HEK293 (cell line): ENCODE measurements around the gene ZNF19.

Experiments used
- ATF2 ChIP-seq: fragments of 450-650 bp; formaldehyde crosslinking; IDR thresholded peaks from 2 replicates; pipeline ENCODE4 v1.5.1; 2016; ENCODE audit warnings: missing biosample characterization, missing genetic modification characterization, low read depth
- CTCF ChIP-seq: fragments of 450-650 bp; formaldehyde crosslinking; IDR thresholded peaks from 2 replicates; pipeline ENCODE4 v1.5.1; 2016; ENCODE audit warnings: missing biosample characterization, missing genetic modification characterization
- REST ChIP-seq: fragments of 450-650 bp; formaldehyde crosslinking; IDR thresholded peaks from 2 replicates; pipeline ENCODE4 v1.5.1; 2016; ENCODE audit warnings: missing biosample characterization, missing genetic modification characterization
- ZBTB17 ChIP-seq: fragments of 450-650 bp; formaldehyde crosslinking; IDR thresholded peaks from 2 replicates; pipeline ENCODE4 v1.5.1; 2016; ENCODE audit warnings: missing biosample characterization, missing genetic modification characterization
- ZNF174 ChIP-seq: fragments of 450-650 bp; formaldehyde crosslinking; IDR thresholded peaks from 2 replicates; pipeline ENCODE4 v1.5.0; 2017; ENCODE audit warnings: missing biosample characterization, mild to moderate bottlenecking, missing genetic modification characterization
- ZNF184 ChIP-seq: fragments of 450-650 bp; IDR thresholded peaks from 2 replicates; pipeline ENCODE4 v1.5.1; 2018; ENCODE audit warnings: missing biosample characterization, mild to moderate bottlenecking, missing genetic modification characterization
- ZNF335 ChIP-seq: fragments of 450-650 bp; formaldehyde crosslinking; conservative IDR thresholded peaks from 2 replicates; pipeline ENCODE4 v1.5.1; 2016; ENCODE audit warnings: missing biosample characterization, missing genetic modification characterization
- ZNF350 ChIP-seq: fragments of 450-650 bp; formaldehyde crosslinking; IDR thresholded peaks from 2 replicates; pipeline ENCODE4 v1.5.0; 2017; ENCODE audit warnings: missing biosample characterization, mild to moderate bottlenecking, missing genetic modification characterization
- TF ChIP-seq, protein P1 (sequence below): fragments of 450-650 bp; formaldehyde crosslinking; IDR thresholded peaks from 2 replicates; pipeline ENCODE4 v1.5.1; 2016; ENCODE audit warnings: missing biosample characterization, missing genetic modification characterization
- TF ChIP-seq, protein P2 (sequence below): fragments of 450-650 bp; formaldehyde crosslinking; IDR thresholded peaks from 2 replicates; pipeline ENCODE4 v1.5.1; 2016; ENCODE audit warnings: missing biosample characterization, missing genetic modification characterization

DNA sequence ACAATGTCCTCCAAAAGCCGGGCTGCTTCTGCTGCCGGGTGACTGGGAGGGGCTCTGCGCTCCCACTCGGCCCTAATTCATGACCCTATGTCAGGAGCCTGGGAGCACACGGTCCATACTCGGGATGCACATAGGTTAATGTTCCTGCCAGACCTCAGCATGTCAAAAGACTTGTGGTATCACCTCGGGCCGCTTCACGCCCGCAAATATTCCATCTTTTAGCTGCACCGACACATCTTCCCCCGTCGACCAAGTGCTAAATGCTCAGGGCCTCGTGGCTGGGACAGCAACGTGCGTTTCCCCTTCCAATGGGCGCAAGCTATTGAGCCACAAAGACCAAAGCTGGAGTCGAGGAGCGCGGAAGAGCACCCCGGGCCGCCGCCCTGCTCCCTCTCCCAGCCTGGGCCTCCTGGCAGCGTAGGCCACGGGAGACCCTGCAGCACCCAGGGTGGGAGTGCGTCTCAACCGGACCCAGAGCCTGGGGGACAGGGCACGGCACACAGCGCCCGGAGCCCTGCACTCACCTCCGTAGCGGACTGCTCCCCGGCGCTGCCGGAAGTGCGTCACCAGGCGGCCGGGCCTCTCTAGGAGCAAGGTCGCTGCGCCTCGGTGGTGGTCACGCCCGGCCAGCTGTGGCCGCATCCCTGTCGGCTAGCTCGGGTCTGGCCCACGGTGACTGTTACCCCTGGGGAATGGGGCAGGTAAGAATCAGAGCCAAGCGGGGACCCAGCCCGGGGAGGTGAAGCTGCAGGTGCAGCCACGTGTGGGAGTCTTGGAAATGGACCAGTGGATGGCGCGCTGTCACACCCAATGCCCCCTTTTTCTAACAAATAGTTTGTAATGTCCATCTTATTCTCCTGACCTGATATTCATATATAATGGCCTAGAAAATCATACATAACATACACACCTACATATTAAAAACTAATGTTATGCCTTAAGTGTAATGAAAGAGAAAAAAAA is 27.2 kb downstream of the ZNF19 start, which contains the start of gene ZNF23:
- TF ChIP-seq, protein P1, sequence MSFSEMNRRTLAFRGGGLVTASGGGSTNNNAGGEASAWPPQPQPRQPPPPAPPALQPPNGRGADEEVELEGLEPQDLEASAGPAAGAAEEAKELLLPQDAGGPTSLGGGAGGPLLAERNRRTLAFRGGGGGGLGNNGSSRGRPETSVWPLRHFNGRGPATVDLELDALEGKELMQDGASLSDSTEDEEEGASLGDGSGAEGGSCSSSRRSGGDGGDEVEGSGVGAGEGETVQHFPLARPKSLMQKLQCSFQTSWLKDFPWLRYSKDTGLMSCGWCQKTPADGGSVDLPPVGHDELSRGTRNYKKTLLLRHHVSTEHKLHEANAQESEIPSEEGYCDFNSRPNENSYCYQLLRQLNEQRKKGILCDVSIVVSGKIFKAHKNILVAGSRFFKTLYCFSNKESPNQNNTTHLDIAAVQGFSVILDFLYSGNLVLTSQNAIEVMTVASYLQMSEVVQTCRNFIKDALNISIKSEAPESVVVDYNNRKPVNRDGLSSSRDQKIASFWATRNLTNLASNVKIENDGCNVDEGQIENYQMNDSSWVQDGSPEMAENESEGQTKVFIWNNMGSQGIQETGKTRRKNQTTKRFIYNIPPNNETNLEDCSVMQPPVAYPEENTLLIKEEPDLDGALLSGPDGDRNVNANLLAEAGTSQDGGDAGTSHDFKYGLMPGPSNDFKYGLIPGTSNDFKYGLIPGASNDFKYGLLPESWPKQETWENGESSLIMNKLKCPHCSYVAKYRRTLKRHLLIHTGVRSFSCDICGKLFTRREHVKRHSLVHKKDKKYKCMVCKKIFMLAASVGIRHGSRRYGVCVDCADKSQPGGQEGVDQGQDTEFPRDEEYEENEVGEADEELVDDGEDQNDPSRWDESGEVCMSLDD = peak; percentile 87; the same call in 1 of the 2 replicates
- TF ChIP-seq, protein P2, sequence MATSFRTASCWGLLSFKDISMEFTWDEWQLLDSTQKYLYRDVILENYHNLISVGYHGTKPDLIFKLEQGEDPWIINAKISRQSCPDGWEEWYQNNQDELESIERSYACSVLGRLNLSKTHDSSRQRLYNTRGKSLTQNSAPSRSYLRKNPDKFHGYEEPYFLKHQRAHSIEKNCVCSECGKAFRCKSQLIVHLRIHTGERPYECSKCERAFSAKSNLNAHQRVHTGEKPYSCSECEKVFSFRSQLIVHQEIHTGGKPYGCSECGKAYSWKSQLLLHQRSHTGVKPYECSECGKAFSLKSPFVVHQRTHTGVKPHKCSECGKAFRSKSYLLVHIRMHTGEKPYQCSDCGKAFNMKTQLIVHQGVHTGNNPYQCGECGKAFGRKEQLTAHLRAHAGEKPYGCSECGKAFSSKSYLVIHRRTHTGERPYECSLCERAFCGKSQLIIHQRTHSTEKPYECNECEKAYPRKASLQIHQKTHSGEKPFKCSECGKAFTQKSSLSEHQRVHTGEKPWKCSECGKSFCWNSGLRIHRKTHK (tag by site-specific recombination) = no peak
- TF ChIP-seq ZNF174 (tag by site-specific recombination) = no peak
- TF ChIP-seq CTCF = peak; percentile 55
- no peak for TF ChIP-seq ZNF184 (tag by site-specific recombination)
- TF ChIP-seq ZNF350 (tag by site-specific recombination) = no peak
- peak; percentile 52 for TF ChIP-seq ZBTB17
- peak; percentile 80 for TF ChIP-seq ZNF335
- TF ChIP-seq ATF2 (tag by site-specific recombination) = no peak
- peak; percentile 65; the same call in 1 of the 2 replicates for TF ChIP-seq REST (tag by site-specific recombination)
